ENCODE data around the gene AGAP1. TPM values are rescaled to one million over a fixed set of nuclear protein-coding genes. Genes with fewer than 3 reads are reported as not detected.

Gene AGAP1
- total RNA-seq, 1 donor from 2014 or later, result 47.2 TPM

- peaks cover 4% of the 10 kb centered on the region for H3K36me3 Mint-ChIP-seq (ENCODE audit: insufficient read depth)
- no peaks in the 10 kb centered on the region for H3K27me3 Mint-ChIP-seq
- DNase-seq (ENCODE audit: low spot score, unreplicated experiment), result no peak
- peak overlapping the region; percentile 92 for H3K27ac Mint-ChIP-seq
- H3K4me3 Mint-ChIP-seq (ENCODE audit: low read depth), result no peak overlapping the region
- peaks cover 59% of the 10 kb centered on the region for H3K4me1 Mint-ChIP-seq (ENCODE audit: low read depth)
- no peak for TF ChIP-seq CTCF (IDR thresholded peaks at IDR 0.05; ENCODE audit: unreplicated experiment)
- no peaks in the 10 kb centered on the region for H3K9me3 Mint-ChIP-seq (ENCODE audit: low read depth)
These were observed 10.8 kb downstream of the AGAP1 start for GRCh38 chr2:235504441-235505180.

- Mint-ChIP-seq H3K36me3 (ENCODE audit: insufficient read depth) (peaks cover 4% of the 10 kb centered on the region), H3K4me3 (ENCODE audit: low read depth) (no peak overlapping the region), H3K27ac (peak overlapping the region; percentile 92), H3K4me1 (ENCODE audit: low read depth) (peaks cover 52% of the 10 kb centered on the region), H3K9me3 (ENCODE audit: low read depth) (no peaks in the 10 kb centered on the region), H3K27me3 (no peaks in the 10 kb centered on the region)
- no peak for TF ChIP-seq CTCF (IDR thresholded peaks at IDR 0.05; ENCODE audit: unreplicated experiment)
- no peak for DNase-seq (ENCODE audit: low spot score, unreplicated experiment)
These were observed 11.4 kb downstream of the AGAP1 start for GRCh38 chr2:235505181-235505741.

GRCh38 chr2:235506291-235506996 is 12.6 kb downstream of the AGAP1 start:
- peaks cover 52% of the 10 kb centered on the region for H3K4me1 Mint-ChIP-seq (ENCODE audit: low read depth)
- no peak for TF ChIP-seq CTCF (IDR thresholded peaks at IDR 0.05; ENCODE audit: unreplicated experiment)
- no peak for DNase-seq (ENCODE audit: low spot score, unreplicated experiment)
- no peak overlapping the region for H3K4me3 Mint-ChIP-seq (ENCODE audit: low read depth)
- peaks cover 4% of the 10 kb centered on the region for H3K36me3 Mint-ChIP-seq (ENCODE audit: insufficient read depth)
- H3K27me3 Mint-ChIP-seq, result no peaks in the 10 kb centered on the region
- H3K27ac Mint-ChIP-seq, result peak overlapping the region; percentile 1
- H3K9me3 Mint-ChIP-seq (ENCODE audit: low read depth), result no peaks in the 10 kb centered on the region

- H3K27me3 Mint-ChIP-seq, result no peaks in the 10 kb centered on the region
- peaks cover 45% of the 10 kb centered on the region for H3K4me1 Mint-ChIP-seq (ENCODE audit: low read depth)
- H3K36me3 Mint-ChIP-seq (ENCODE audit: insufficient read depth), result peaks cover 4% of the 10 kb centered on the region
- H3K27ac Mint-ChIP-seq, result peak overlapping the region; percentile 1
- no peak overlapping the region for H3K4me3 Mint-ChIP-seq (ENCODE audit: low read depth)
- no peak for TF ChIP-seq CTCF (IDR thresholded peaks at IDR 0.05; ENCODE audit: unreplicated experiment)
- no peaks in the 10 kb centered on the region for H3K9me3 Mint-ChIP-seq (ENCODE audit: low read depth)
- DNase-seq (ENCODE audit: low spot score, unreplicated experiment), result no peak
These were observed 13.3 kb downstream of the AGAP1 start for GRCh38 chr2:235506997-235507615.

GRCh38 chr2:235507928-235508327 is 14.1 kb downstream of the AGAP1 start:
- Mint-ChIP-seq H3K27ac (no peak overlapping the region), H3K36me3 (ENCODE audit: insufficient read depth) (peaks cover 4% of the 10 kb centered on the region), H3K27me3 (no peaks in the 10 kb centered on the region), H3K4me1 (ENCODE audit: low read depth) (peaks cover 37% of the 10 kb centered on the region), H3K9me3 (ENCODE audit: low read depth) (no peaks in the 10 kb centered on the region), H3K4me3 (ENCODE audit: low read depth) (no peak overlapping the region)
- DNase-seq (ENCODE audit: low spot score, unreplicated experiment), result no peak
- no peak for TF ChIP-seq CTCF (IDR thresholded peaks at IDR 0.05; ENCODE audit: unreplicated experiment)

All from progenitor cell of endocrine pancreas (in vitro differentiated cells).